HAP-1 (cell line): ENCODE results near the gene TMEM45A.
A peak's percentile ranks its signal among the peaks of the same experiment; 100 is the strongest.
"Not testable (repeated sequence)": the region's sequence is repeated elsewhere in the genome, so short reads cannot be mapped to it uniquely, and the experiment has no call there.

Experiments
- DNase-seq, 2 experiments: peaks; one replicate each; pipeline ENCODE4 v3.0.0-alpha.2; 2016 to 2020; ENCODE audit warnings: low spot score in 2 of 2
- H3K27me3 ChIP-seq: fragments of 250-450 bp; sonication (Bioruptor Pico); 2 replicates; pipeline ENCODE4 v1.5.1; 2020; ENCODE audit warnings: low read depth, mild to moderate bottlenecking, moderate library complexity
- H3K36me3 ChIP-seq: fragments of 250-450 bp; sonication (Bioruptor Pico); replicated peaks from 2 replicates; pipeline ENCODE4 v1.5.1; 2020; ENCODE audit warnings: mild to moderate bottlenecking
- H3K4me1 ChIP-seq: fragments of 250-450 bp; sonication (Bioruptor Pico); 2 replicates; pipeline ENCODE4 v1.5.1; 2020; ENCODE audit warnings: mild to moderate bottlenecking
- H3K4me3 ChIP-seq: fragments of 250-450 bp; sonication (Bioruptor Pico); 2 replicates; pipeline ENCODE4 v1.5.1; 2020; ENCODE audit warnings: mild to moderate bottlenecking, moderate library complexity
- H3K9me3 ChIP-seq: fragments of 250-450 bp; sonication (Bioruptor Pico); 2 replicates; pipeline ENCODE4 v1.5.1; 2020; ENCODE audit warnings: mild to moderate bottlenecking, moderate library complexity
- in situ Hi-C: fragments of 300-500 bp; cut with MboI; formaldehyde crosslinking; loops from 3 replicates; pipeline ENCODE4 v1.14.3; 2020; ENCODE audit warnings: low sequenced_read_pairs, inconsistent platforms, mixed read lengths

TMEM45A gene

DNA sequence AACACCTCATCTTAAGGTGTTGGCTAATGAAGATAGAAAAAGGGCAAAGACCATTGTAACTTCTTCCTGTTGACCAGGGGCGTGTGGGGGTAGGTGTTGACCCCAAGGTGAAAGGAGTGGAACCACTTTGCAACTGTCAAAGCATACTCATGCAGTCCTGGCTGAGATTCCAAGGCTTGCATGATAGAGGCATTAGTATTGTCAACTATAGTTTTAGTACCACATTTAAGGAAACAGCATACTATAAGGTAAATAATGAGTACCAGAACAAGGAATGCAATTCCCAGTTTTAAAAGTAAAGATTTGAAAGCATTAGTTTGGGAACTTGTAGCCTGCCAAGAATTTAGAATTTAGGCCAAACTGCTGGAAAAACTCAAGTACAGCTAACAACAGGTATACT is 89.2 kb downstream of the TMEM45A start:
- DNase-seq = no peak
- Histone ChIP-seq H3K27me3 (peaks cover 2% of the 10 kb centered on the region; the same call in 1 of the 2 replicates), H3K4me3 (no peak overlapping the region), H3K36me3 (no peaks in the 10 kb centered on the region), H3K9me3 (no peaks in the 10 kb centered on the region), H3K4me1 (no peaks in the 10 kb centered on the region)
- in situ Hi-C loops = loop anchor here (25.0 kb wide), 2 partner anchors 269 to 744 kb away; no protein-coding TSS in a partner anchor

DNA sequence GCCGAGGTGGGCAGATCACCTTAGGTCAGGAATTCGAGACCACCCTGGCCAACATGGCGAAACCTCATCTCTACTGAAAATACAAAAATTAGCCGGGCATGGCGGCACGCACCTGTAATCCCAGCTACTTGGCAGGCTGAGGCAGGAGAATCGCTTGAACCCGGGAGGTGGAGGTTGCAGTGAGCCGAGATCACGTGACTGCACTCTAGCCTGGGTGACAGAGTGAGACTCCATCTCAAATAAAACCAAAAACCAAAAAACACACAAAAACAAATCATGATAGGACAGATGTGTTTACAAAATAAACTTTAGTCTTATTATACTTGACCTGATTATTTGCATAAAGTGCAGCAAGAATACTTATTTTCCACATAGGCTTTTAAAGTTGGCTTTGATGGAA is 89.7 kb downstream of the TMEM45A start:
- H3K4me3 ChIP-seq, DNase-seq, H3K36me3 ChIP-seq, H3K27me3 ChIP-seq, H3K9me3 ChIP-seq, H3K4me1 ChIP-seq: not testable (repeated sequence)
- in situ Hi-C loops = loop anchor here (25.0 kb wide), 2 partner anchors 270 to 745 kb away; no protein-coding TSS in a partner anchor

GRCh38 chr3:100584101-100584660 is 91.8 kb downstream of the TMEM45A start:
- Histone ChIP-seq H3K36me3 (no peaks in the 10 kb centered on the region), H3K4me3 (no peak overlapping the region)
- in situ Hi-C loops = loop anchor here (25.0 kb wide), 2 partner anchors 272 to 747 kb away; no protein-coding TSS in a partner anchor

GRCh38 chr3:100586832-100587231 is 94.4 kb downstream of the TMEM45A start:
- in situ Hi-C loops = loop anchor here (5.0 to 25.0 kb wide), 3 partner anchors 125 to 750 kb away; no protein-coding TSS in a partner anchor
- no peaks in the 10 kb centered on the region for H3K36me3 ChIP-seq
- DNase-seq = no peak
- no peaks in the 10 kb centered on the region for H3K27me3 ChIP-seq
- H3K4me1 ChIP-seq = no peaks in the 10 kb centered on the region
- H3K9me3 ChIP-seq = no peaks in the 10 kb centered on the region
- H3K4me3 ChIP-seq = no peak overlapping the region

More at GRCh38 chr3:100584101-100584660, 91.8 kb downstream of the TMEM45A start:
- no peak for DNase-seq
- Histone ChIP-seq H3K9me3 (no peaks in the 10 kb centered on the region), H3K4me1 (no peaks in the 10 kb centered on the region), H3K27me3 (peaks cover 2% of the 10 kb centered on the region; the same call in 1 of the 2 replicates)

DNA sequence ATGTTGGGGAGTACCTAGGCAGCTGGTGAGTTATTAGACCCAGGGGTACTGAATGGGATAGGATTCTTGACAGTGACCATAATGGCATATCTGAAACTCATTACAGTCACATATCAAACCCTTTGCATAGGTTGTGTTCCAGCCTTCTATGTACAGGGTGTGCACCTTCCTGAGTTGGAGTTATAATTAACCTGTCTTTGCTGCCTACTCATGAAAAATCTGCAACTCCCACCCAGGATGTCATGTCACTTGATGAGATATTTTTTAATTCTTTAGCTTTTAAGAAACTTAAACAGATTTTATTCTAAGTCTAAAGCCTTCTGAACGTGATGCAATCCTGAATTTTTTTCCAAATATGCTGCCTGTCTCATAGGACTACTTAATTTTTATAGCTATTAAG is 95.8 kb downstream of the TMEM45A start:
- Histone ChIP-seq H3K4me3 (no peak overlapping the region), H3K27me3 (no peaks in the 10 kb centered on the region), H3K36me3 (no peaks in the 10 kb centered on the region), H3K9me3 (no peaks in the 10 kb centered on the region), H3K4me1 (no peaks in the 10 kb centered on the region)
- in situ Hi-C loops = loop anchor here (5.0 to 25.0 kb wide), 3 partner anchors 126 to 751 kb away; no protein-coding TSS in a partner anchor
- no peak for DNase-seq

DNA sequence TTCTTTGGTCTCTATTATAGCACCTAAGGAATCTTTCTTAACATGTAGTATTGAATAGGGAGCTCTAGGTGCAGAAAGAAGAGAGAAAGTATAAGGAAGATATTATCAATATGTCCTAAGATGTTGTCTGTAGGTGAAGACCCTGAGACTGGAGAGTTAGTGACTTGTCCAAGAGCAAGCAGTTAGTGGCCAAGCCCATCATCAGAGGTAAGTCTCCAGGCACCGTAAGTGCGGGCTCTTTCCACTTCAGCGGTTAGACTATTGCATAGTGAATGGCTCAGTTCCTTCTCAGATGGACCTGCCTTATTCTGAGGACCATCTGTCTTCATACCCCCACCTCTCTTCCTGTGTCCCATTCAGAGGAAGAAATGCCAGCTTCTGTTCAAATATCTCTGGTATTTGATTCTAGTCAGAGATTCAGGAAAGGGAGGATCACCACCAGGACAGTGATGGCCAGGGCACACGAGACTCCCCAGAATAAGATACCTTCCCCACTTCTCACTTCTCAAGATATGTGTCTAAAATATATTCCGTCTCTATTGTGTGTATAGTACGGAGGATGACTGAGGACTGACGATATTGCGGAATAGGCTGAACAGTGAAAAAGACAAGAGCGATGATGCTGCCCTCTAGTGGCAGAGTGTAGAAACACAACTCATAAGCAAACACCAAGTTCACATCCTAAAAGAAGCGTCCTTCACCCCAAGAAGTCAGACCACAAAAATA is 97.9 kb downstream of the TMEM45A start:
- H3K27me3 ChIP-seq = no peaks in the 10 kb centered on the region
- in situ Hi-C loops = loop anchor here (25.0 kb wide), 2 partner anchors 278 to 753 kb away; no protein-coding TSS in a partner anchor
- H3K36me3 ChIP-seq = no peaks in the 10 kb centered on the region
- H3K9me3 ChIP-seq = no peaks in the 10 kb centered on the region
- no peaks in the 10 kb centered on the region for H3K4me1 ChIP-seq
- no peak overlapping the region for H3K4me3 ChIP-seq
- DNase-seq = peak; percentile 54 to 68

DNA sequence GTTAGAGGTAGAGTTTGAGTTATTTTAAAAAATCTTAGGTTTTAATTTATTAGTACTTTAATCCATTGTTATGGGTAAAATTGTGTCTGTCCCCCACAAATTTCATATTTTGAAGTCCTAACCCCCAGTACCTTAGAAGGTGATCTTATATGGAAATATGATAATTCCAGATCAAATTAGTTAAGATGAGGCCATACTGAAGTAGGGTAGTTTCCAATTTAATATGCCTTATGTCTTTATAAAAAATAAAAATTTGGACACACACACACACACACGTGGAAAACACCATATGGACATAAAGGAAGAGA is 98.4 kb downstream of the TMEM45A start:
- Histone ChIP-seq H3K4me3 (no peak overlapping the region), H3K4me1 (no peaks in the 10 kb centered on the region), H3K36me3 (no peaks in the 10 kb centered on the region), H3K27me3 (no peaks in the 10 kb centered on the region; the same call in 1 of the 2 replicates), H3K9me3 (no peaks in the 10 kb centered on the region)
- no peak for DNase-seq
- in situ Hi-C loops = loop anchor here (25.0 kb wide), 2 partner anchors 278 to 753 kb away; no protein-coding TSS in a partner anchor

GRCh38 chr3:100591411-100591810 is 99.0 kb downstream of the TMEM45A start:
- no peaks in the 10 kb centered on the region for H3K4me1 ChIP-seq
- no peaks in the 10 kb centered on the region; the same call in 1 of the 2 replicates for H3K27me3 ChIP-seq
- DNase-seq = no peak
- H3K9me3 ChIP-seq = no peaks in the 10 kb centered on the region
- in situ Hi-C loops = loop anchor here (25.0 kb wide), 2 partner anchors 279 to 754 kb away; no protein-coding TSS in a partner anchor
- H3K36me3 ChIP-seq = no peaks in the 10 kb centered on the region
- H3K4me3 ChIP-seq = no peak overlapping the region

DNA sequence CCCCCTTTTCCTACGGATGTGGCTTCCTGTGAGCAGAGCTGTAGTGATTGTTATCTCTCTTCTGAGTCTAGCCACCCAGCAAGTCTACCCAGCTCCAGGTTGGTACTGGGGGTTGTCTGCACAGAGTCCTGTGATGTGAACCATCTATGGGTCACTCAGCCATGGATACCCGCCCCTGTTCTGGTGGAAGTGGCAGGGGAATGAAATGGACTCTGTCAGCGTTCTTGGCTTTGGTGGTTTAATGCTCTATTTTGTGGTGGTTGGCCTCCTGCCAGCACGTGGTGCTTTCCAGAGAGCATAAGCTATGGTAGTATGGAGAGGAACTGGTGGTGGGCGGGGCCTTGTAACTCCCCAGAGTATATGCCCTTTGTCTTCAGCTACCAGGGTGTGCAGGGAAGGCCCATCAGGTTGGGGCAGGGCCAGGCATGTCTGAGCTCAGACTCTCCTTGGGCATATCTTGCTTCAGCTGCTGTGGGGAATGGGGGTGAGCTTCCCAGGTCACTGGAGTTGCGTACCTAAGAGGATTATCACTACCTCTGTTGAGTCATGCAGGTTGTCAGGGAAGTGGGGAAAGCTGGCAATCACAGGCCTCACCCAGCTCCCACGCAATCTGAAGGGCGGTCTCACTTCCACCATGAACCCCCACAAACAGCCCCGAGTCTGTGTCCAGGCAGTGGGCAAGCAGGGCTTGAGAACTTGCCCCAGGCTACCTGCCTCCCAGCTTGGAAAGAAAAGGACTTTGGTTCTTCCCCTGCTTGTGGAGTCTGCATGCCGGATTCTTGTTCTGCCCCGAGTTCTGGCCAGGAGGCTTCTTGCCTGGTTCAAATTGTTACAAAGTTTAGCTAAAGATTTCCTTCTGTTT is 108.0 kb downstream of the TMEM45A start:
- peak in 1 of 2 experiments; percentile 8 for DNase-seq
- peaks cover 6% of the 10 kb centered on the region; the same call in 1 of the 2 replicates for H3K27me3 ChIP-seq
- in situ Hi-C loops = no loop called here
- no peaks in the 10 kb centered on the region for H3K9me3 ChIP-seq
- H3K4me3 ChIP-seq = no peak overlapping the region
- H3K36me3 ChIP-seq = no peaks in the 10 kb centered on the region
- H3K4me1 ChIP-seq = no peaks in the 10 kb centered on the region

- H3K4me3 ChIP-seq = no peak overlapping the region
- no peaks in the 10 kb centered on the region for H3K36me3 ChIP-seq
- DNase-seq = no peak
- no peaks in the 10 kb centered on the region for H3K4me1 ChIP-seq
- H3K27me3 ChIP-seq = peaks cover under 1% of the 10 kb centered on the region; the same call in 1 of the 2 replicates
- H3K9me3 ChIP-seq = no peaks in the 10 kb centered on the region
- in situ Hi-C loops = no loop called here
Measured at GRCh38 chr3:100602506-100603444, 110.4 kb downstream of the TMEM45A start.

DNA sequence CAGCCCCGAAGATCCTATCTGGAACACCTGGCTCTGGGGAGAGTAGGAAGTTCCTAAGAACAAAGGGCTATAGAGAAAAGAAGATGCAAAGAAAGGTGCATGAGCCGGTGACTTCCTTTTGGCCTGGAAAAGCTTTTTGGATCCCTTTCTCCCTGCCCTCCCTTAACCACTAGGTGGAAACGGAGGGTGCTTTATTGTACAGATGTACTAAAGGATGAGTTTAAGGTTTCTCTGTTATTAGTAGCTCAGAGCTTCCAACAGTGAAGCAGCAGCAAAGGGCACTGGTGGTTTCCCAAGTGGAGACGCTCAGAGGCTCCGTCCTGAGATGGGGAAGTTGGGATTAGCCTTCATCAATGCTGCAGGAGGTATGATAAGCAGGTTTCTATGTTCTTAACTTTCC is 111.0 kb downstream of the TMEM45A start:
- Histone ChIP-seq H3K4me3 (no peak overlapping the region), H3K27me3 (no peaks in the 10 kb centered on the region), H3K9me3 (no peaks in the 10 kb centered on the region), H3K36me3 (no peaks in the 10 kb centered on the region), H3K4me1 (no peaks in the 10 kb centered on the region)
- peak; percentile 17 to 30 for DNase-seq
- in situ Hi-C loops = no loop called here

- in situ Hi-C loops = no loop called here
- H3K36me3 ChIP-seq = no peaks in the 10 kb centered on the region
- H3K9me3 ChIP-seq = no peaks in the 10 kb centered on the region
- DNase-seq = no peak
- H3K4me1 ChIP-seq = no peaks in the 10 kb centered on the region
- no peak overlapping the region for H3K4me3 ChIP-seq
- no peaks in the 10 kb centered on the region for H3K27me3 ChIP-seq
Measured at GRCh38 chr3:100605358-100605757, 112.9 kb downstream of the TMEM45A start.
